ENCODE measurements around the gene CD7. TPM values are rescaled to one million over a fixed set of nuclear protein-coding genes. Genes with fewer than 3 reads are reported as not detected.

CD7 gene
- total RNA-seq, 4 donors from 2014 or later, result 0.45 to 3.0 (median 2.5) TPM; not detected in 1

- H3K4me3 ChIP-seq (replicated peaks in 1 of 3), result peak overlapping the region; percentile 31 to 83 (median 80)
- no peaks in the 10 kb centered on the region for H3K27me3 ChIP-seq
- H3K36me3 ChIP-seq, result no peaks in the 10 kb centered on the region
- intact Hi-C loops (cut with DNase I), result no loop called here
- peaks cover 14 to 24% of the 10 kb centered on the region in 2 donors for H3K4me1 ChIP-seq
- WGBS, 2 donors, result 90 to 91% methylated on average over 19 of the region's 19 CpGs
- no peak for DNase-seq
- TF ChIP-seq CTCF (IDR thresholded peaks at IDR 0.05) (no peak), POLR2A (IDR thresholded peaks at IDR 0.05) (no peak)
- H3K9me3 ChIP-seq, result no peaks in the 10 kb centered on the region
- H3K27ac ChIP-seq, result peak overlapping the region in 1 of 3 donors; percentile 97
These were observed 25.7 kb downstream of the CD7 start for GRCh38 chr17:82291582-82292250.

GRCh38 chr17:82287868-82288801 lies 29.3 kb downstream of the CD7 start:
- peaks cover 21 to 24% of the 10 kb centered on the region in 2 donors for H3K4me1 ChIP-seq
- H3K36me3 ChIP-seq, result no peaks in the 10 kb centered on the region
- TF ChIP-seq CTCF (IDR thresholded peaks at IDR 0.05) (no peak), POLR2A (IDR thresholded peaks at IDR 0.05) (no peak)
- peak overlapping the region; percentile 49 to 75 (median 49) for H3K27ac ChIP-seq
- no peaks in the 10 kb centered on the region for H3K27me3 ChIP-seq
- WGBS, 2 donors, result 75 to 85% methylated on average over 19 of the region's 19 CpGs
- intact Hi-C loops (cut with DNase I), result no loop called here
- DNase-seq, result no peak
- H3K4me3 ChIP-seq (replicated peaks in 1 of 3), result no peak overlapping the region
- H3K9me3 ChIP-seq, result no peaks in the 10 kb centered on the region

- Histone ChIP-seq H3K4me1 (peaks cover 18 to 30% of the 10 kb centered on the region in 2 donors), H3K27me3 (no peaks in the 10 kb centered on the region), H3K9me3 (no peaks in the 10 kb centered on the region), H3K36me3 (no peaks in the 10 kb centered on the region), H3K27ac (peak overlapping the region in 2 of 3 donors; percentile 49 to 75), H3K4me3 (replicated peaks in 1 of 3) (no peak overlapping the region)
- no peak for DNase-seq
- intact Hi-C loops (cut with DNase I), result no loop called here
- no peak for TF ChIP-seq CTCF (IDR thresholded peaks at IDR 0.05)
- TF ChIP-seq POLR2A (IDR thresholded peaks at IDR 0.05), result no peak
- 90 to 92% methylated on average over 8 to 9 of the region's 9 CpGs for WGBS, 2 donors
These were observed 30.2 kb downstream of the CD7 start for GRCh38 chr17:82287013-82287867.

GRCh38 chr17:82285141-82285540 lies 32.3 kb downstream of the CD7 start:
- DNase-seq, result peak; percentile 73 to 77
- Histone ChIP-seq H3K4me3 (replicated peaks in 1 of 3) (no peak overlapping the region), H3K4me1 (peaks cover 14 to 36% of the 10 kb centered on the region in 2 donors), H3K27ac (peak overlapping the region; percentile 68 to 84 (median 76)), H3K9me3 (no peaks in the 10 kb centered on the region), H3K36me3 (no peaks in the 10 kb centered on the region), H3K27me3 (no peaks in the 10 kb centered on the region)
- WGBS, 2 donors, result 36% methylated on average over 8 of the region's 8 CpGs
- no peak for TF ChIP-seq CTCF (IDR thresholded peaks at IDR 0.05)
- no peak for TF ChIP-seq POLR2A (IDR thresholded peaks at IDR 0.05)
- intact Hi-C loops (cut with DNase I), result no loop called here

Measured in thyroid gland (tissue), 4 donors.